K562 (cell line): ENCODE results near the gene NHSL2.

Experiments used
- ARHGAP35 ChIP-seq: fragments of 450-650 bp; IDR thresholded peaks from 2 replicates; pipeline ENCODE4 v1.6.1; 2018; ENCODE audit not compliant: partially characterized antibody
- EZH2 ChIP-seq: IDR thresholded peaks from 2 replicates; pipeline ENCODE4 v1.6.1; 2012; ENCODE audit warnings: low read depth, mild to moderate bottlenecking, inconsistent platforms, low read length, borderline replicate concordance
- POLR2A ChIP-seq: fragments of 450-650 bp; conservative IDR thresholded peaks from 2 replicates; pipeline ENCODE4 v1.6.1; 2016
- SIN3A ChIP-seq, 2 experiments: fragments of 150-350 bp in 1 of 2; IDR thresholded peaks; 2 replicates each; pipeline ENCODE4 v1.6.1; 2011 to 2016; ENCODE audit warnings: borderline replicate concordance in 2 of 2, low read depth in 2 of 2, low read length in 2 of 2, mild to moderate bottlenecking in 2 of 2, moderate library complexity in 2 of 2; ENCODE audit not compliant: control insufficient read depth in 1 of 2
- SRF ChIP-seq, 2 experiments: fragments of 250-450, 450-650 bp in 1 of 2; sonication (Bioruptor Pico) in 1 of 2; sonication (generic) in 1 of 2; formaldehyde crosslinking; IDR thresholded peaks; 2 replicates each; pipeline versions ENCODE4 v1.5.0 to v1.5.1; 2020 to 2022; ENCODE audit warnings: mild to moderate bottlenecking in 1 of 2, missing genetic modification reagents in 1 of 2
- TCF7L2 ChIP-seq: fragments of 150-350 bp; IDR thresholded peaks from 2 replicates; pipeline ENCODE4 v1.6.1; 2016; ENCODE audit warnings: low read depth, mild to moderate bottlenecking, low read length, moderate library complexity
- TEAD2 ChIP-seq: fragments of 450-650 bp; IDR thresholded peaks from 2 replicates; pipeline ENCODE4 v1.6.1; 2016; ENCODE audit warnings: missing genetic modification characterization, control low read depth, missing compliant biosample characterization
- ZNF311 ChIP-seq: fragments of 250-450 bp; sonication (Bioruptor Pico); IDR thresholded peaks from 2 replicates; pipeline ENCODE4 v1.4.0; 2020; ENCODE audit warnings: mild to moderate bottlenecking, moderate library complexity
- ZNF408 ChIP-seq: fragments of 250-450 bp; sonication (Bioruptor Pico); IDR thresholded peaks from 2 replicates; pipeline ENCODE4 v1.4.0; 2020; ENCODE audit warnings: low read depth, mild to moderate bottlenecking, moderate library complexity
- ZNF707 ChIP-seq: fragments of 250-450 bp; sonication (Bioruptor Pico); conservative IDR thresholded peaks from 2 replicates; pipeline ENCODE4 v1.8.0; 2022; ENCODE audit warnings: inconsistent platforms, mild to moderate bottlenecking, moderate library complexity
- TF ChIP-seq, protein P1 (sequence below): fragments of 450-650 bp; IDR thresholded peaks from 2 replicates; pipeline ENCODE4 v1.6.1; 2016; ENCODE audit warnings: mild to moderate bottlenecking, moderate library complexity
- TF ChIP-seq, protein P2 (sequence below): IDR thresholded peaks from 3 replicates; pipeline ENCODE4 v1.6.1; 2011; ENCODE audit warnings: borderline replicate concordance, mild to moderate bottlenecking; ENCODE audit not compliant: insufficient read length, insufficient read depth

DNA sequence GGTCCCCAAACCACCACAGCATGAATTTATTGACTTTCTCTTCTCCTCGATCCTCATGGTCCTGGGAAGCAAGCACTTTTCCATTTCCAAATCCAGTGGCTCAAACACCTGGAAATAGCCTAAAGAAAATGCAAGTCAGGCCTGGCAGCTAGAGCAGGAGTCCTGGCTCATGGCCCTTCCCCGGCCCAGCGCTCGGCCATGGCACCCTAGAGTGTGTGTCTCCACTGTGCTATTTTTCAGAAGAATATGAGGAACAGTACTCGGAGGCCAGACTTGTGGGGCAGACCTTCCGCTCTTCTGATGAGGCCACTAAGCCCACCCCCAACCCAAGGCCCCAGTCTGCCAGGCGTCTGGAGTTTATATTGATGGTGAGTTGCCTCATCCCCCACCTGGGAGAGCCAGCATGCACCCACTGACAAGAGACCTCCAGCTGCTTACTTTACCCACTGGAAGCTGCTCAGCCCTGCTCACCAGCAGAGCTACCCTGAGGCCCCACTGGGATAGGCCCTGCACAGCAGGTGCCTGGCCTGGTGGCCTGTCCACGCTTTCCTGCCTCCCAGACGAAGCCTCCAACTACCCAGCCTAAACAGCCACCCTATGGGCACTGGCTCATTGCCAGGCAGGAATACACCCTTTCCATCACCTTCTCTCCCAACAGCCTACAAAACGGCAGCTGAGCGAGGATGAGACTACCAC lies 223.4 kb downstream of the NHSL2 start:
- no peak for TF ChIP-seq TCF7L2
- no peak for TF ChIP-seq TEAD2 (tag)
- no peak for TF ChIP-seq SRF (CRISPR knock-in tag; IDR thresholded peaks at IDR 0.05)
- TF ChIP-seq ZNF408 = no peak
- no peak for TF ChIP-seq SIN3A (IDR thresholded peaks at IDR 0.05; ENCODE audit: borderline replicate concordance in 2 of 2, control insufficient read depth in 1 of 2, low read depth in 2 of 2, low read length in 2 of 2)
- TF ChIP-seq EZH2 = no peak
- TF ChIP-seq, protein P1, sequence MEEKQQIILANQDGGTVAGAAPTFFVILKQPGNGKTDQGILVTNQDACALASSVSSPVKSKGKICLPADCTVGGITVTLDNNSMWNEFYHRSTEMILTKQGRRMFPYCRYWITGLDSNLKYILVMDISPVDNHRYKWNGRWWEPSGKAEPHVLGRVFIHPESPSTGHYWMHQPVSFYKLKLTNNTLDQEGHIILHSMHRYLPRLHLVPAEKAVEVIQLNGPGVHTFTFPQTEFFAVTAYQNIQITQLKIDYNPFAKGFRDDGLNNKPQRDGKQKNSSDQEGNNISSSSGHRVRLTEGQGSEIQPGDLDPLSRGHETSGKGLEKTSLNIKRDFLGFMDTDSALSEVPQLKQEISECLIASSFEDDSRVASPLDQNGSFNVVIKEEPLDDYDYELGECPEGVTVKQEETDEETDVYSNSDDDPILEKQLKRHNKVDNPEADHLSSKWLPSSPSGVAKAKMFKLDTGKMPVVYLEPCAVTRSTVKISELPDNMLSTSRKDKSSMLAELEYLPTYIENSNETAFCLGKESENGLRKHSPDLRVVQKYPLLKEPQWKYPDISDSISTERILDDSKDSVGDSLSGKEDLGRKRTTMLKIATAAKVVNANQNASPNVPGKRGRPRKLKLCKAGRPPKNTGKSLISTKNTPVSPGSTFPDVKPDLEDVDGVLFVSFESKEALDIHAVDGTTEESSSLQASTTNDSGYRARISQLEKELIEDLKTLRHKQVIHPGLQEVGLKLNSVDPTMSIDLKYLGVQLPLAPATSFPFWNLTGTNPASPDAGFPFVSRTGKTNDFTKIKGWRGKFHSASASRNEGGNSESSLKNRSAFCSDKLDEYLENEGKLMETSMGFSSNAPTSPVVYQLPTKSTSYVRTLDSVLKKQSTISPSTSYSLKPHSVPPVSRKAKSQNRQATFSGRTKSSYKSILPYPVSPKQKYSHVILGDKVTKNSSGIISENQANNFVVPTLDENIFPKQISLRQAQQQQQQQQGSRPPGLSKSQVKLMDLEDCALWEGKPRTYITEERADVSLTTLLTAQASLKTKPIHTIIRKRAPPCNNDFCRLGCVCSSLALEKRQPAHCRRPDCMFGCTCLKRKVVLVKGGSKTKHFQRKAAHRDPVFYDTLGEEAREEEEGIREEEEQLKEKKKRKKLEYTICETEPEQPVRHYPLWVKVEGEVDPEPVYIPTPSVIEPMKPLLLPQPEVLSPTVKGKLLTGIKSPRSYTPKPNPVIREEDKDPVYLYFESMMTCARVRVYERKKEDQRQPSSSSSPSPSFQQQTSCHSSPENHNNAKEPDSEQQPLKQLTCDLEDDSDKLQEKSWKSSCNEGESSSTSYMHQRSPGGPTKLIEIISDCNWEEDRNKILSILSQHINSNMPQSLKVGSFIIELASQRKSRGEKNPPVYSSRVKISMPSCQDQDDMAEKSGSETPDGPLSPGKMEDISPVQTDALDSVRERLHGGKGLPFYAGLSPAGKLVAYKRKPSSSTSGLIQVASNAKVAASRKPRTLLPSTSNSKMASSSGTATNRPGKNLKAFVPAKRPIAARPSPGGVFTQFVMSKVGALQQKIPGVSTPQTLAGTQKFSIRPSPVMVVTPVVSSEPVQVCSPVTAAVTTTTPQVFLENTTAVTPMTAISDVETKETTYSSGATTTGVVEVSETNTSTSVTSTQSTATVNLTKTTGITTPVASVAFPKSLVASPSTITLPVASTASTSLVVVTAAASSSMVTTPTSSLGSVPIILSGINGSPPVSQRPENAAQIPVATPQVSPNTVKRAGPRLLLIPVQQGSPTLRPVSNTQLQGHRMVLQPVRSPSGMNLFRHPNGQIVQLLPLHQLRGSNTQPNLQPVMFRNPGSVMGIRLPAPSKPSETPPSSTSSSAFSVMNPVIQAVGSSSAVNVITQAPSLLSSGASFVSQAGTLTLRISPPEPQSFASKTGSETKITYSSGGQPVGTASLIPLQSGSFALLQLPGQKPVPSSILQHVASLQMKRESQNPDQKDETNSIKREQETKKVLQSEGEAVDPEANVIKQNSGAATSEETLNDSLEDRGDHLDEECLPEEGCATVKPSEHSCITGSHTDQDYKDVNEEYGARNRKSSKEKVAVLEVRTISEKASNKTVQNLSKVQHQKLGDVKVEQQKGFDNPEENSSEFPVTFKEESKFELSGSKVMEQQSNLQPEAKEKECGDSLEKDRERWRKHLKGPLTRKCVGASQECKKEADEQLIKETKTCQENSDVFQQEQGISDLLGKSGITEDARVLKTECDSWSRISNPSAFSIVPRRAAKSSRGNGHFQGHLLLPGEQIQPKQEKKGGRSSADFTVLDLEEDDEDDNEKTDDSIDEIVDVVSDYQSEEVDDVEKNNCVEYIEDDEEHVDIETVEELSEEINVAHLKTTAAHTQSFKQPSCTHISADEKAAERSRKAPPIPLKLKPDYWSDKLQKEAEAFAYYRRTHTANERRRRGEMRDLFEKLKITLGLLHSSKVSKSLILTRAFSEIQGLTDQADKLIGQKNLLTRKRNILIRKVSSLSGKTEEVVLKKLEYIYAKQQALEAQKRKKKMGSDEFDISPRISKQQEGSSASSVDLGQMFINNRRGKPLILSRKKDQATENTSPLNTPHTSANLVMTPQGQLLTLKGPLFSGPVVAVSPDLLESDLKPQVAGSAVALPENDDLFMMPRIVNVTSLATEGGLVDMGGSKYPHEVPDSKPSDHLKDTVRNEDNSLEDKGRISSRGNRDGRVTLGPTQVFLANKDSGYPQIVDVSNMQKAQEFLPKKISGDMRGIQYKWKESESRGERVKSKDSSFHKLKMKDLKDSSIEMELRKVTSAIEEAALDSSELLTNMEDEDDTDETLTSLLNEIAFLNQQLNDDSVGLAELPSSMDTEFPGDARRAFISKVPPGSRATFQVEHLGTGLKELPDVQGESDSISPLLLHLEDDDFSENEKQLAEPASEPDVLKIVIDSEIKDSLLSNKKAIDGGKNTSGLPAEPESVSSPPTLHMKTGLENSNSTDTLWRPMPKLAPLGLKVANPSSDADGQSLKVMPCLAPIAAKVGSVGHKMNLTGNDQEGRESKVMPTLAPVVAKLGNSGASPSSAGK = no peak
- TF ChIP-seq POLR2A = no peak
- TF ChIP-seq ARHGAP35 = no peak
- TF ChIP-seq, protein P2, sequence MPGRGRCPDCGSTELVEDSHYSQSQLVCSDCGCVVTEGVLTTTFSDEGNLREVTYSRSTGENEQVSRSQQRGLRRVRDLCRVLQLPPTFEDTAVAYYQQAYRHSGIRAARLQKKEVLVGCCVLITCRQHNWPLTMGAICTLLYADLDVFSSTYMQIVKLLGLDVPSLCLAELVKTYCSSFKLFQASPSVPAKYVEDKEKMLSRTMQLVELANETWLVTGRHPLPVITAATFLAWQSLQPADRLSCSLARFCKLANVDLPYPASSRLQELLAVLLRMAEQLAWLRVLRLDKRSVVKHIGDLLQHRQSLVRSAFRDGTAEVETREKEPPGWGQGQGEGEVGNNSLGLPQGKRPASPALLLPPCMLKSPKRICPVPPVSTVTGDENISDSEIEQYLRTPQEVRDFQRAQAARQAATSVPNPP = no peak
- TF ChIP-seq ZNF707 (CRISPR knock-in tag) = no peak
- TF ChIP-seq ZNF311 (CRISPR knock-in tag) = no peak
